Transverse colon (tissue), 4 donors: Measurements from ENCODE around the gene ZBTB16. TPM values are rescaled to one million over a fixed set of nuclear protein-coding genes. Genes with fewer than 3 reads are reported as not detected.

ENCODE experiments used
- DNase-seq: peaks from one replicate; pipeline ENCODE4 v3.0.0-alpha.2; 2019
- H3K27ac ChIP-seq, 4 donors: fragments of 200-600 bp; sonication (generic); 2 replicates each; pipeline ENCODE4 v1.5.1; 2016 to 2018; ENCODE audit warnings: inconsistent platforms in 4 of 4
- H3K27me3 ChIP-seq: fragments of 200-600 bp; sonication (generic); 2 replicates; pipeline ENCODE4 v1.5.1; 2017; ENCODE audit warnings: inconsistent platforms
- H3K36me3 ChIP-seq, 4 donors: fragments of 200-600 bp; sonication (generic); 2 replicates each; pipeline ENCODE4 v1.5.1; 2017 to 2019; ENCODE audit warnings: inconsistent platforms in 4 of 4
- H3K4me1 ChIP-seq, 4 donors: fragments of 200-600 bp; sonication (generic); 2 replicates each; pipeline ENCODE4 v1.5.1; 2017 to 2020; ENCODE audit warnings: inconsistent platforms in 4 of 4
- H3K4me3 ChIP-seq, 4 donors: fragments of 200-600 bp; sonication (generic); 1 replicate in 1 of 4; 2 replicates in 3 of 4; pipeline versions ENCODE4 v1.5.1 to v1.6.1; 2017 to 2019; ENCODE audit warnings: inconsistent platforms in 4 of 4
- H3K9me3 ChIP-seq, 2 donors: fragments of 200-600 bp; sonication (generic); 2 replicates each; pipeline ENCODE4 v1.5.1; 2017 to 2019; ENCODE audit warnings: inconsistent platforms in 2 of 2
- CTCF ChIP-seq, 5 experiments: fragments of 200-600 bp in 3 of 5; fragments of 450-650 bp in 2 of 5; sonication (generic) in 3 of 5; IDR thresholded peaks; 1 replicate in 2 of 5; 2 replicates in 3 of 5; pipeline ENCODE4 v1.5.1; 2016 to 2017; ENCODE audit warnings: antibody characterized with exemption in 5 of 5, inconsistent platforms in 3 of 5, mild to moderate bottlenecking in 2 of 5, moderate library complexity in 1 of 5
- EP300 ChIP-seq: sonication (generic); formaldehyde crosslinking; IDR thresholded peaks from one replicate; pipeline ENCODE4 v1.6.1; 2017; ENCODE audit warnings: antibody characterized with exemption, low read depth
- POLR2A ChIP-seq: fragments of 450-650 bp; IDR thresholded peaks from one replicate; pipeline ENCODE4 v1.6.1; 2016; ENCODE audit warnings: antibody characterized with exemption, mild to moderate bottlenecking, moderate library complexity
- POLR2AphosphoS5 ChIP-seq, 3 donors: sonication (generic); formaldehyde crosslinking; IDR thresholded peaks; one replicate each; pipeline ENCODE4 v1.6.1; 2016; ENCODE audit warnings: antibody characterized with exemption in 3 of 3
- WGBS, 2 donors: methylation state at CpG; one replicate each; pipeline ENCODE4 v1.1.5; 2018; ENCODE audit warnings: low coverage in 1 of 2; 5-methylcytosine and 5-hydroxymethylcytosine counted together
- in situ Hi-C, 4 donors: fragments of 200-750 bp; cut with MboI; loops; one replicate each; pipeline versions ENCODE4 v1.15.0 to v1.15.1; 2017; ENCODE audit warnings: low sequenced_read_pairs in 3 of 4, low pct_ligation_motif_present in 1 of 4, low pct_unique_long_range_greater_than_20kb in 1 of 4
- intact Hi-C: fragments of 100-400 bp; cut with DNase I; formaldehyde crosslinking; loops from one replicate; pipeline ENCODE4 v1.15.1; 2023; ENCODE audit warnings: low total_unique reads
- total RNA-seq, 4 donors: library from RNA; depleted of rRNA; stranded (reverse); fragments of >200 nt; gene quantifications; one replicate each; pipeline ENCODE4 v1.1.0, GENCODE V29; 2016

The ZBTB16 gene
- total RNA-seq, 4 donors from 2014 or later = 108 to 271 (median 155) TPM

GRCh38 chr11:114277637-114278341 is 218.3 kb downstream of the ZBTB16 start:
- no peak overlapping the region for H3K4me3 ChIP-seq
- WGBS, 2 donors = 82 to 96% methylated on average over 4 to 11 of the region's 11 CpGs
- H3K36me3 ChIP-seq = no peaks in the 10 kb centered on the region
- peaks cover 0 to 10% (median 3%) of the 10 kb centered on the region in 4 donors for H3K4me1 ChIP-seq
- intact Hi-C loops = no loop called here
- no peak for DNase-seq
- H3K27ac ChIP-seq = no peak overlapping the region
- peaks cover 4% of the 10 kb centered on the region for H3K27me3 ChIP-seq
- TF ChIP-seq POLR2A = no peak
- TF ChIP-seq EP300 = no peak
- TF ChIP-seq POLR2AphosphoS5 (IDR thresholded peaks at IDR 0.05) = no peak
- H3K9me3 ChIP-seq = no peaks in the 10 kb centered on the region
- in situ Hi-C loops = no loop called here

GRCh38 chr11:114278342-114279065 is 219.0 kb downstream of the ZBTB16 start:
- Histone ChIP-seq H3K36me3 (no peaks in the 10 kb centered on the region), H3K4me1 (peaks cover 0 to 10% (median 3%) of the 10 kb centered on the region in 4 donors), H3K27ac (no peak overlapping the region), H3K27me3 (peaks cover 3% of the 10 kb centered on the region), H3K4me3 (no peak overlapping the region), H3K9me3 (no peaks in the 10 kb centered on the region)
- TF ChIP-seq EP300 (no peak), POLR2AphosphoS5 (IDR thresholded peaks at IDR 0.05) (no peak), CTCF (IDR thresholded peaks at IDR 0.05) (no peak), POLR2A (no peak)
- no peak for DNase-seq
- in situ Hi-C loops (no loop called here), intact Hi-C loops (no loop called here)
- 82% methylated on average over 4 of the region's 4 CpGs; no CpG with 5 or more reads in 1 of the 2 donors for WGBS, 2 donors

GRCh38 chr11:114279792-114280546 is 220.5 kb downstream of the ZBTB16 start:
- Histone ChIP-seq H3K27me3 (no peaks in the 10 kb centered on the region), H3K27ac (peak overlapping the region in 1 of 4 donors; percentile 23), H3K4me3 (no peak overlapping the region), H3K9me3 (no peaks in the 10 kb centered on the region), H3K36me3 (no peaks in the 10 kb centered on the region), H3K4me1 (peaks cover 0 to 15% (median 3%) of the 10 kb centered on the region in 4 donors)
- TF ChIP-seq CTCF (IDR thresholded peaks at IDR 0.05) = no peak
- no peak for TF ChIP-seq POLR2A
- no peak for TF ChIP-seq EP300
- TF ChIP-seq POLR2AphosphoS5 (IDR thresholded peaks at IDR 0.05) = no peak
- in situ Hi-C loops = no loop called here
- DNase-seq = no peak
- 77 to 79% methylated on average over 5 to 9 of the region's 9 CpGs for WGBS, 2 donors
- intact Hi-C loops = loop anchor here (5.0 kb wide), 1 partner anchor 482 kb away; no protein-coding TSS in a partner anchor

DNA sequence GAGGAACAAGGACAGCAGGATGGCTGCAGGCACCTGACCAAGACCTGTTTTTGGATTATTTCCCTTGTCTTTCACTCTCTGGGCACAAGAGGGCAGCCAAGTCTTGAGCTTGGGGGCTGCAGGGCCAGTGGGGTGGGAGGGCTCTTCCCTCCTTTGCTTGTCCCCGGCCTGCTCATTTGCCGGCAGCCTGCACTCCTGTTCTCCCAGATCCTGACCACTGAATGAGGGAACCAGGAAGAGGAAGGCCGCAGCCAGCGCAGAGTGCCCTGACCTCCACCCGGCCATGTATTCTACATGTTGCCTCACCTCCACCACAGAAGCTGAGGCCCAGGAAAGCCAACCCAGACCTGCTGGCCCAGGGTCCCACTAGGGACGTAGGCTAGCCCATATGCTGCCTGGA is 221.2 kb downstream of the ZBTB16 start:
- Histone ChIP-seq H3K4me3 (no peak overlapping the region), H3K36me3 (no peaks in the 10 kb centered on the region), H3K27ac (peak overlapping the region in 1 of 4 donors; percentile 21), H3K9me3 (no peaks in the 10 kb centered on the region), H3K27me3 (no peaks in the 10 kb centered on the region), H3K4me1 (peaks cover 0 to 15% (median 3%) of the 10 kb centered on the region in 4 donors)
- no peak for DNase-seq
- TF ChIP-seq CTCF (IDR thresholded peaks at IDR 0.05) (peak; percentile 43 to 50 (median 48)), POLR2A (no peak)
- in situ Hi-C loops (no loop called here), intact Hi-C loops (loop anchor here (5.0 kb wide), 1 partner anchor 482 kb away; no protein-coding TSS in a partner anchor)
- WGBS, 2 donors = 41% methylated on average over 6 of the region's 6 CpGs; no CpG with 5 or more reads in 1 of the 2 donors
